Loucy (cell line): ENCODE results near the gene ZNF429.

Experiments used
- CTCF ChIP-seq: fragments of 200-600 bp; sonication (generic); conservative IDR thresholded peaks from 2 replicates; pipeline ENCODE4 v1.5.1; 2014; ENCODE audit warnings: mild to moderate bottlenecking, antibody characterized with exemption, low read length
- EZH2phosphoT487 ChIP-seq: fragments of 200-600 bp; IDR thresholded peaks from 2 replicates; pipeline ENCODE4 v1.6.1; 2018; ENCODE audit warnings: antibody characterized with exemption, mild to moderate bottlenecking, moderate library complexity, borderline replicate concordance

GRCh38 chr19:21532904-21533303, 27.5 kb downstream of the ZNF429 start:
- TF ChIP-seq CTCF (no peak), EZH2phosphoT487 (no peak)
